Dedifferentiated amniotic fluid mesenchymal stem cell (primary cell): ENCODE data around the gene ADAM11.

Experiments
- DNase-seq: peaks from one replicate; pipeline ENCODE4 v3.0.0-alpha.2; 2016; ENCODE audit errors: extremely low spot score

The ADAM11 gene

GRCh38 chr17:44831371-44831770, 72.6 kb downstream of the ADAM11 start:
- no peak for DNase-seq
